GM12878 (cell line): ENCODE measurements around the gene SH2D3A. TPM values are rescaled to one million over a fixed set of nuclear protein-coding genes. Genes with fewer than 3 reads are reported as not detected.

Source experiments
- ASH2L ChIP-seq: fragments of 300-600, 200-600 bp; sonication (generic); IDR thresholded peaks from 2 replicates; pipeline ENCODE4 v1.6.1; 2017; ENCODE audit warnings: low read depth, mild to moderate bottlenecking, borderline replicate concordance
- ATF3 ChIP-seq: IDR thresholded peaks from 2 replicates; pipeline ENCODE4 v1.6.1; 2011; ENCODE audit warnings: low read depth, mild to moderate bottlenecking, low read length, moderate library complexity, borderline replicate concordance; ENCODE audit errors: extremely low read depth
- CREM ChIP-seq: IDR thresholded peaks from 2 replicates; pipeline ENCODE4 v1.6.1; 2014; ENCODE audit warnings: antibody characterized with exemption, low read depth
- DPF2 ChIP-seq: fragments of 450-650 bp; IDR thresholded peaks from 2 replicates; pipeline ENCODE4 v1.6.1; 2017; ENCODE audit warnings: mild to moderate bottlenecking
- GABPA ChIP-seq: IDR thresholded peaks from 2 replicates; pipeline ENCODE4 v1.6.1; 2014; ENCODE audit warnings: antibody characterized with exemption, low read depth, mild to moderate bottlenecking, inconsistent platforms
- MYB ChIP-seq: fragments of 150-350 bp; IDR thresholded peaks from 2 replicates; pipeline ENCODE4 v1.6.1; 2014; ENCODE audit warnings: mild to moderate bottlenecking, low read depth, low read length, borderline replicate concordance
- polyA plus RNA-seq, 11 experiments: library from polyadenylated mRNA; depleted of rRNA in 4 of 11; unstranded in 6 of 11; stranded (reverse) in 5 of 11; fragments of >200 nt; fragmentation: Nextera tagmentation in 4 of 11; fragmentation: Illumina TruSeq in 1 of 11; extraction: Ambion mirVana in 4 of 11; extraction: Trizol in 1 of 11; gene quantifications; 1 replicate in 1 of 11; 2 replicates in 10 of 11; pipeline versions ENCODE4 v1.2.1 to v1.2.3, GENCODE V29; 2011 to 2016; ENCODE audit warnings: inconsistent platforms in 2 of 11, missing spikeins in 2 of 11, low read depth in 1 of 11
- total RNA-seq, 4 experiments: library from RNA; depleted of rRNA in 3 of 4; stranded (reverse); fragments of >200 nt in 3 of 4; fragmentation: Illumina TruSeq in 1 of 4; extraction: Trizol in 1 of 4; gene quantifications; 2 replicates each; pipeline versions ENCODE4 v1.2.1 to v1.2.3, GENCODE V29; 2013 to 2021
- TF ChIP-seq, protein P1 (sequence below): IDR thresholded peaks from 2 replicates; pipeline ENCODE4 v1.6.1; 2012; ENCODE audit warnings: improper control_type of control experiment, low read depth, low read length; ENCODE audit not compliant: insufficient replicate concordance

The SH2D3A gene
- total and polyA plus RNA-seq, 10 of the 15 experiments (the other 5 are each of a cell fraction or from before 2014, with no cell fraction given) = 0.77 to 24.4 (median 9.5) TPM

GRCh38 chr19:6724631-6725492 is 42.4 kb downstream of the SH2D3A start (continued):
- TF ChIP-seq, protein P1, sequence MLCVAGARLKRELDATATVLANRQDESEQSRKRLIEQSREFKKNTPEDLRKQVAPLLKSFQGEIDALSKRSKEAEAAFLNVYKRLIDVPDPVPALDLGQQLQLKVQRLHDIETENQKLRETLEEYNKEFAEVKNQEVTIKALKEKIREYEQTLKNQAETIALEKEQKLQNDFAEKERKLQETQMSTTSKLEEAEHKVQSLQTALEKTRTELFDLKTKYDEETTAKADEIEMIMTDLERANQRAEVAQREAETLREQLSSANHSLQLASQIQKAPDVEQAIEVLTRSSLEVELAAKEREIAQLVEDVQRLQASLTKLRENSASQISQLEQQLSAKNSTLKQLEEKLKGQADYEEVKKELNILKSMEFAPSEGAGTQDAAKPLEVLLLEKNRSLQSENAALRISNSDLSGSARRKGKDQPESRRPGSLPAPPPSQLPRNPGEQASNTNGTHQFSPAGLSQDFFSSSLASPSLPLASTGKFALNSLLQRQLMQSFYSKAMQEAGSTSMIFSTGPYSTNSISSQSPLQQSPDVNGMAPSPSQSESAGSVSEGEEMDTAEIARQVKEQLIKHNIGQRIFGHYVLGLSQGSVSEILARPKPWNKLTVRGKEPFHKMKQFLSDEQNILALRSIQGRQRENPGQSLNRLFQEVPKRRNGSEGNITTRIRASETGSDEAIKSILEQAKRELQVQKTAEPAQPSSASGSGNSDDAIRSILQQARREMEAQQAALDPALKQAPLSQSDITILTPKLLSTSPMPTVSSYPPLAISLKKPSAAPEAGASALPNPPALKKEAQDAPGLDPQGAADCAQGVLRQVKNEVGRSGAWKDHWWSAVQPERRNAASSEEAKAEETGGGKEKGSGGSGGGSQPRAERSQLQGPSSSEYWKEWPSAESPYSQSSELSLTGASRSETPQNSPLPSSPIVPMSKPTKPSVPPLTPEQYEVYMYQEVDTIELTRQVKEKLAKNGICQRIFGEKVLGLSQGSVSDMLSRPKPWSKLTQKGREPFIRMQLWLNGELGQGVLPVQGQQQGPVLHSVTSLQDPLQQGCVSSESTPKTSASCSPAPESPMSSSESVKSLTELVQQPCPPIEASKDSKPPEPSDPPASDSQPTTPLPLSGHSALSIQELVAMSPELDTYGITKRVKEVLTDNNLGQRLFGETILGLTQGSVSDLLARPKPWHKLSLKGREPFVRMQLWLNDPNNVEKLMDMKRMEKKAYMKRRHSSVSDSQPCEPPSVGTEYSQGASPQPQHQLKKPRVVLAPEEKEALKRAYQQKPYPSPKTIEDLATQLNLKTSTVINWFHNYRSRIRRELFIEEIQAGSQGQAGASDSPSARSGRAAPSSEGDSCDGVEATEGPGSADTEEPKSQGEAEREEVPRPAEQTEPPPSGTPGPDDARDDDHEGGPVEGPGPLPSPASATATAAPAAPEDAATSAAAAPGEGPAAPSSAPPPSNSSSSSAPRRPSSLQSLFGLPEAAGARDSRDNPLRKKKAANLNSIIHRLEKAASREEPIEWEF = no peak
- TF ChIP-seq GABPA (no peak), ASH2L (no peak), MYB (no peak), DPF2 (no peak), ATF3 (no peak), CREM (no peak)
